ENCODE measurements around the gene CBX5. TPM values are rescaled to one million over a fixed set of nuclear protein-coding genes. Genes with fewer than 3 reads are reported as not detected.

Gene CBX5
- total and polyA plus RNA-seq, 9 of the 15 experiments (the other 6 are each of a cell fraction or from before 2014, with no cell fraction given), result 32.6 to 102 (median 59.2) TPM

DNA sequence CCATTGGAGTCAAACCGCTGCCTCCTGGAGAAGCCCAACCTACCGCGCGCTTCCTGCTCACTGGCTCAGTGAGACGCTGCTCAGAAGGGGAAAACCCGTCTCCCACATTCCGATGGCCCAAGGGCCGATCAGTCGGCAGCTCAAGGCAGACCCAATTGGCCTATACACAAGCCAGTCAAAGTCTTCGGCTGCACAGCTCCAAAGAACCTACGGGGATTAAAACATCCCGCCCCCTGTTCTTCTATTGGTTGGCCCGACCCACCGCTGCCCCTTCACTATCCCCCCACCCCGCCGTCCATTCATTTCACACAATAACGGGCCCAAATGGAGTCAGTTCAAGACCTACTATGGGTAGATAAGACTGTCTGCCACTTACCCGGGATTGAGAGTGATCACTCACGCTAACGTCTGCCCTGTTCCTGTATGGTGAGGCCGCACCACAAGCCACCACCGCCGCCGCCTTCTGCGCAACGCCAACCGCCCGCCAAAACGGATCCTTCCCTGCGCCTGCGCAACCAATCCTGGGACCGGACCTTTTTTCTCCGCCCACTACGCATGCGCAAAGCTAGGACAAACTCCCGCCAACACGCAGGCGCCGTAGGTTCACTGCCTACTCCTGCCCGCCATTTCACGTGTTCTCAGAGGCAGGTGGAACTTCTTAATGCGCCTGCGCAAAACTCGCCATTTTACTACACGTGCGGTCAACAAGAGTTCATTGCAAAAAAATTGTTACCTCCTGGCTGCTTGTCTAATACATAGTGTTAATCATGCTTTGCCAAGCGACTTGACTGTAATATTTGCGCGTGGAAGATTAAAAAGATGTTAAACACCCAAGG, at the start of gene CBX5 (continued):
- TF ChIP-seq ZNF76 (CRISPR knock-in tag; IDR thresholded peaks at IDR 0.05; ENCODE audit: borderline replicate concordance), result no peak
- TF ChIP-seq ZFP30 (CRISPR knock-in tag; IDR thresholded peaks at IDR 0.05; ENCODE audit: borderline replicate concordance), result no peak
- TF ChIP-seq USF2 (CRISPR knock-in tag; IDR thresholded peaks at IDR 0.05), result no peak
- TF ChIP-seq MAZ (CRISPR knock-in tag; conservative IDR thresholded peaks at IDR 0.05 in 1 of 2, IDR thresholded peaks at IDR 0.05 in 1 of 2), result peak; percentile 66 to 85; a peak in 3 of 4 replicates
- TF ChIP-seq HDAC1 (IDR thresholded peaks at IDR 0.05), result no peak; a peak in 2 of 4 replicates
- TF ChIP-seq, protein P1, sequence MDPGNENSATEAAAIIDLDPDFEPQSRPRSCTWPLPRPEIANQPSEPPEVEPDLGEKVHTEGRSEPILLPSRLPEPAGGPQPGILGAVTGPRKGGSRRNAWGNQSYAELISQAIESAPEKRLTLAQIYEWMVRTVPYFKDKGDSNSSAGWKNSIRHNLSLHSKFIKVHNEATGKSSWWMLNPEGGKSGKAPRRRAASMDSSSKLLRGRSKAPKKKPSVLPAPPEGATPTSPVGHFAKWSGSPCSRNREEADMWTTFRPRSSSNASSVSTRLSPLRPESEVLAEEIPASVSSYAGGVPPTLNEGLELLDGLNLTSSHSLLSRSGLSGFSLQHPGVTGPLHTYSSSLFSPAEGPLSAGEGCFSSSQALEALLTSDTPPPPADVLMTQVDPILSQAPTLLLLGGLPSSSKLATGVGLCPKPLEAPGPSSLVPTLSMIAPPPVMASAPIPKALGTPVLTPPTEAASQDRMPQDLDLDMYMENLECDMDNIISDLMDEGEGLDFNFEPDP (CRISPR knock-in tag; IDR thresholded peaks at IDR 0.05), result no peak
- no peak for TF ChIP-seq SREBF2 (CRISPR knock-in tag; IDR thresholded peaks at IDR 0.05)
- no peak for TF ChIP-seq NUFIP1 (IDR thresholded peaks at IDR 0.05; ENCODE audit: partially characterized antibody)
- TF ChIP-seq MAX (CRISPR knock-in tag; IDR thresholded peaks at IDR 0.05), result peak; percentile 90
- TF ChIP-seq, protein P2, sequence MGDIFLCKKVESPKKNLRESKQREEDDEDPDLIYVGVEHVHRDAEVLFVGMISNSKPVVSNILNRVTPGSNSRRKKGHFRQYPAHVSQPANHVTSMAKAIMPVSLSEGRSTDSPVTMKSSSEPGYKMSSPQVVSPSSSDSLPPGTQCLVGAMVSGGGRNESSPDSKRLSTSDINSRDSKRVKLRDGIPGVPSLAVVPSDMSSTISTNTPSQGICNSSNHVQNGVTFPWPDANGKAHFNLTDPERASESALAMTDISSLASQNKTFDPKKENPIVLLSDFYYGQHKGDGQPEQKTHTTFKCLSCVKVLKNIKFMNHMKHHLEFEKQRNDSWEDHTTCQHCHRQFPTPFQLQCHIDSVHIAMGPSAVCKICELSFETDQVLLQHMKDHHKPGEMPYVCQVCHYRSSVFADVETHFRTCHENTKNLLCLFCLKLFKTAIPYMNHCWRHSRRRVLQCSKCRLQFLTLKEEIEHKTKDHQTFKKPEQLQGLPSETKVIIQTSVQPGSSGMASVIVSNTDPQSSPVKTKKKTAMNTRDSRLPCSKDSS (IDR thresholded peaks at IDR 0.05; ENCODE audit: low read depth, partially characterized antibody), result no peak
- no peak for TF ChIP-seq MAFK (IDR thresholded peaks at IDR 0.05; ENCODE audit: low read length)
- no peak for TF ChIP-seq ZNF79 (CRISPR knock-in tag; IDR thresholded peaks at IDR 0.05; ENCODE audit: low read depth)
- no peak for TF ChIP-seq TBP (optimal IDR thresholded peaks at IDR 0.05; ENCODE audit: low read depth, low read length)
- TF ChIP-seq, protein P3, sequence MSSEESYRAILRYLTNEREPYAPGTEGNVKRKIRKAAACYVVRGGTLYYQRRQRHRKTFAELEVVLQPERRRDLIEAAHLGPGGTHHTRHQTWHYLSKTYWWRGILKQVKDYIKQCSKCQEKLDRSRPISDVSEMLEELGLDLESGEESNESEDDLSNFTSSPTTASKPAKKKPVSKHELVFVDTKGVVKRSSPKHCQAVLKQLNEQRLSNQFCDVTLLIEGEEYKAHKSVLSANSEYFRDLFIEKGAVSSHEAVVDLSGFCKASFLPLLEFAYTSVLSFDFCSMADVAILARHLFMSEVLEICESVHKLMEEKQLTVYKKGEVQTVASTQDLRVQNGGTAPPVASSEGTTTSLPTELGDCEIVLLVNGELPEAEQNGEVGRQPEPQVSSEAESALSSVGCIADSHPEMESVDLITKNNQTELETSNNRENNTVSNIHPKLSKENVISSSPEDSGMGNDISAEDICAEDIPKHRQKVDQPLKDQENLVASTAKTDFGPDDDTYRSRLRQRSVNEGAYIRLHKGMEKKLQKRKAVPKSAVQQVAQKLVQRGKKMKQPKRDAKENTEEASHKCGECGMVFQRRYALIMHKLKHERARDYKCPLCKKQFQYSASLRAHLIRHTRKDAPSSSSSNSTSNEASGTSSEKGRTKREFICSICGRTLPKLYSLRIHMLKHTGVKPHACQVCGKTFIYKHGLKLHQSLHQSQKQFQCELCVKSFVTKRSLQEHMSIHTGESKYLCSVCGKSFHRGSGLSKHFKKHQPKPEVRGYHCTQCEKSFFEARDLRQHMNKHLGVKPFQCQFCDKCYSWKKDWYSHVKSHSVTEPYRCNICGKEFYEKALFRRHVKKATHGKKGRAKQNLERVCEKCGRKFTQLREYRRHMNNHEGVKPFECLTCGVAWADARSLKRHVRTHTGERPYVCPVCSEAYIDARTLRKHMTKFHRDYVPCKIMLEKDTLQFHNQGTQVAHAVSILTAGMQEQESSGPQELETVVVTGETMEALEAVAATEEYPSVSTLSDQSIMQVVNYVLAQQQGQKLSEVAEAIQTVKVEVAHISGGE (CRISPR knock-in tag; IDR thresholded peaks at IDR 0.05), result peak in 1 of 3 experiments; percentile 36; a peak in 1 of 6 replicates
